ENCODE results near the gene TMEM201.
A peak's percentile ranks its signal among the peaks of the same experiment; 100 is the strongest.
"Not testable (repeated sequence)": the region's sequence is repeated elsewhere in the genome, so short reads cannot be mapped to it uniquely, and the experiment has no call there.

TMEM201 gene, protein sequence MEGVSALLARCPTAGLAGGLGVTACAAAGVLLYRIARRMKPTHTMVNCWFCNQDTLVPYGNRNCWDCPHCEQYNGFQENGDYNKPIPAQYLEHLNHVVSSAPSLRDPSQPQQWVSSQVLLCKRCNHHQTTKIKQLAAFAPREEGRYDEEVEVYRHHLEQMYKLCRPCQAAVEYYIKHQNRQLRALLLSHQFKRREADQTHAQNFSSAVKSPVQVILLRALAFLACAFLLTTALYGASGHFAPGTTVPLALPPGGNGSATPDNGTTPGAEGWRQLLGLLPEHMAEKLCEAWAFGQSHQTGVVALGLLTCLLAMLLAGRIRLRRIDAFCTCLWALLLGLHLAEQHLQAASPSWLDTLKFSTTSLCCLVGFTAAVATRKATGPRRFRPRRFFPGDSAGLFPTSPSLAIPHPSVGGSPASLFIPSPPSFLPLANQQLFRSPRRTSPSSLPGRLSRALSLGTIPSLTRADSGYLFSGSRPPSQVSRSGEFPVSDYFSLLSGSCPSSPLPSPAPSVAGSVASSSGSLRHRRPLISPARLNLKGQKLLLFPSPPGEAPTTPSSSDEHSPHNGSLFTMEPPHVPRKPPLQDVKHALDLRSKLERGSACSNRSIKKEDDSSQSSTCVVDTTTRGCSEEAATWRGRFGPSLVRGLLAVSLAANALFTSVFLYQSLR

GRCh38 chr1:9588551-9589143 lies at the start of gene TMEM201:
TSS of gene TMEM201 (plus strand) at chr1:9588911. CDS start at chr1:9588931, 20 bp downstream.
- peak; percentile 92 for DNase-seq (ENCODE audit: low read depth)

GRCh38 chr1:9539165-9539828 lies 49.4 kb upstream of the TMEM201 start, which contains the start of gene SLC25A33:
TSS of gene SLC25A33 (plus strand) at chr1:9539465. CDS start at chr1:9539692, 227 bp downstream.
- peak; percentile 96 for DNase-seq (ENCODE audit: low read depth)

- peak; percentile 74 for DNase-seq (ENCODE audit: low read depth)
Measured at GRCh38 chr1:9539829-9540550, 48.7 kb upstream of the TMEM201 start.

- peak; percentile 30 for DNase-seq (ENCODE audit: low read depth)
Measured at GRCh38 chr1:9542430-9542829, 46.3 kb upstream of the TMEM201 start.

- no peak for DNase-seq (ENCODE audit: low read depth)
Measured at GRCh38 chr1:9544926-9545325, 43.8 kb upstream of the TMEM201 start.

- DNase-seq (ENCODE audit: low read depth), result no peak
Measured at GRCh38 chr1:9549955-9550546, 38.7 kb upstream of the TMEM201 start.

DNA sequence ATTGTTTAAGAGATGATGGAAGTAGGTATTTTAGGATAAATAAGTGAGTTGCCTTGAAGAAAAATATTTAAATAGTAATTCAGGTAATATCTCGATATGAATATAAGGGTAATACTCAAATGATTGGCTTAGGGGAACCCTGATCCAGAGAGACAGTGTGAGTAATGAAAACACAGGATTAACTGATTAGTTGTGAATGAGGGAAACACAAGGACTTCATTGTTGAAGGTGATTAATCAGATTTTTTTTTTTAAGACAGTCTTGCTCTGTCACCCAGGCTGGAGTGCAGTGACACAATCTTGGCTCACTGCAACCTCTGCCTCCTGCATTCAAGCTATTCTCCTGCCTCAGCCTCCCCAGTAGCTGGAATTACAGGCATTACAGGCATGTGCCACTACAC lies 36.7 kb upstream of the TMEM201 start:
- DNase-seq (ENCODE audit: low read depth), result peak; percentile 13

GRCh38 chr1:9553736-9554144 lies 35.0 kb upstream of the TMEM201 start:
- no peak for DNase-seq (ENCODE audit: low read depth)

DNA sequence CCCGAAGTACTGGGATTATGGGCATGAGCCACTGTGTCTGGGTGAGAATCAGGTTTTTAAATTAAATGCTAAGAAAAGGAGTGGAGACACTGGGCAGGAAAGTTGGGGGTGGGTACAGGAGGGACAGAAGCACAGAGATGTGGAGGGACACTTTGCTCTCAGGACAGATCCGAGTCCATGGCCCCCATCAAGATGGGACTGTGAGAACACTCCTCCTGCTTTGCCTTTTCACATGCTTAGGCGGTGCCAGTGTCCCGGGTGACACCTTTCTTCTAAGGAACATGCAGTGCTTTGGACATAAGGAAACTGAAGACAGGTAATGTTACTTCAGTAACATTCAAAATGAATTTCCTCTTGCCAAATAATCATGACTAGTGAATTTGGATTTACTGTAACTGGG lies 32.8 kb upstream of the TMEM201 start:
- no peak for DNase-seq (ENCODE audit: low read depth)

DNA sequence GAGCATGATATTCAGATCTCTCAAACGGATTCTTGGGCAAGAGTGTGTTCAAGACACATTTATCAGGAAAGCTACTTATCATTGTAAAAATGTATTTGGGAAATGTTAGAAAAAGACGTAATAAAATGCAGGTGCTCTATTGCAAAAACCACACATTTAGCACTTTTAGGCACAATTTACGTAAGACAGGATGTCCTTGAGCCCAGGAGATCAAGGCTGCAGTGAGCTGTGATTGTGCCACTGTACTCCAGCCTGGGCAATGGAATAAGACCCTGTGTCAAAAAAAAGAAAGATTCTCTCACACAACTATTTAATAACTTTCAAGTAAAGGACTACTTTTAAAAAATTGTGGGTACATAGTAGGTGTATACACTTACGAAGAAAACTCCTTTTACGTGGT lies 31.1 kb upstream of the TMEM201 start:
- no peak for DNase-seq (ENCODE audit: low read depth)

- no peak for DNase-seq (ENCODE audit: low read depth)
Measured at GRCh38 chr1:9558271-9558945, 30.3 kb upstream of the TMEM201 start.

DNA sequence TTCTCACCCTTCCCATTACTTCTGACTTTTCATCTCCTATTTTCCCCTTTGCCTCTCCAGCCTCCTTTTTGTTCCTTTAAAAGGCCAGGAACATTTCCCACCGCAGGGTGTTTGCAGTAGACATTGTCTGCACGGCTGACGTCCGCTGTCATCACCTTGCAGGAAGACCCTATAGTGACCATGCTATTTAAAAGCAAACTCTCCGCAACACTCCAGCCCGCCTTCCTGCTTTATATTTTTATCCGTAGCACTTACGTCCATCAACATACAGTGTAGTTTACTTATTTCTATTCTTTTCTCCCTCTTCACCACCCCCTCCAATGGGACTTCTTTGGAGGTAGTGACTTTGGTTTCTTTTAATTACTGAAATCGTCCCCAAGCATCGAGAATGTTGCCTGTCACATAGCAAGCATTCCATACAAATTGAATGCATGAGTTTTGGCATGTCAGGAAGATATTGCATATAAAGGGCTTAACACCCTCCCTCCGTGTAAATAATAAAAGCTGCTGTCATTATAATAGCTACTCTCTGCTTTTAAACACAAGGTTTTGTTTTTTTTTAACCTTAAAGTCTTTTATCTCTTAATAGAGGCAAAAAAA lies 29.7 kb upstream of the TMEM201 start:
- no peak for DNase-seq (ENCODE audit: low read depth)

DNA sequence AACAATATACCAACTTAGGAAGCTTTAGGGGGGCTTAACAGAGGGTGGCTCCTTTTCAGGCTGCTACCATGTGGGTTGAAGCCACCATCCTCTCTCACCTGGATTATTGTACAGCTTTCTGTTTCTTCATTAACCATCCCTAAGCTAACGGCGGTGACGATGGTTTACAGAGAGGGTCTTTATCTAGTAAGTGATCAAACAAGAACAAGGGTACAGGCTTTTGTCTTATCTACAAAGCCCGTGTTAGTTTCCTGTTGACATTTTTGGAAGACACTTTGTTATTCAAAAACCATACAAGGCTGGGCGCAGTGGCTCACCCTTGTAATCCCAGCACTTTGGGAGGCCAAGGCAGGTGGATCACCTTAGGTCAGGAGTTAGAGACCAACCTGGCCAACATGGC lies 29.0 kb upstream of the TMEM201 start:
- DNase-seq (ENCODE audit: low read depth), result no peak

DNA sequence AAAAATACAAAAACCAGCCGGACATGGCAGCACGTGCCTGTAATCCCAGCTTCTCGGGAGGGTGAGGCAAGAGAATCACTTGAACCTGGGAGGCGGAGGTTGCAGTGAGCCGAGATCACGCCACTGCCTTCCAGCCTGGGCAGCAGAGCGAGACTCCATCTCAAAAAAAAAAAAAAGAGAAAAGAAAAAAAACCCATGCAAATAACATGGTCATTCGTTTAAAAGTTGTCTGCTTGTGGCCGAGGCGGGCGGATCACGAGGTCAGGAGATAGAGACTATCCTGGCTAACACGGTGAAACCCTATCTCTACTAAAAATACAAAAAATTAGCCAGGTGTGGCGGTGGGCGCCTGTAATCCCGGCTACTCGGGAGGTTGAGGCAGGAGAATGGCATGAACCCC lies 28.6 kb upstream of the TMEM201 start:
- not testable (repeated sequence) for DNase-seq (ENCODE audit: low read depth)

GRCh38 chr1:9561429-9561828 lies 27.3 kb upstream of the TMEM201 start:
- DNase-seq (ENCODE audit: low read depth), result peak; percentile 88

DNA sequence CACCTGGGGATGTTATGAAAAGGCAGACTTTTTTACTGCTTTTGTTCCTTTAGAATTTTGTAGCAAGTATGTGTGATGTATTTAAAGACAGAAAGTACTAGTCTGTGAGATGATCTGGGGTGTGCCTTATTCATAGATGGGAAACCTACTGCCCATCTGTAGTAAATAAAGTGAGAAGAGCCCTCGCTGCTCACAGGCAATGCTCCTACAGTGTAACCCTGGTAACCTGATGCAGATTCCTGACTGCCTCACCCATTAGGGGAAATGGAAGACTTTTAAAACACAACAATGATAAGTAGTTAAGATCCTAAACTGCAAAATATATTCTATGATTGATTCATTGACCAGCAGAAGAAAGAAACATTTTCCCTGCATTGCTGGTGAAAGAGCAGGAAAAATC lies 19.4 kb upstream of the TMEM201 start:
- DNase-seq (ENCODE audit: low read depth), result no peak

DNA sequence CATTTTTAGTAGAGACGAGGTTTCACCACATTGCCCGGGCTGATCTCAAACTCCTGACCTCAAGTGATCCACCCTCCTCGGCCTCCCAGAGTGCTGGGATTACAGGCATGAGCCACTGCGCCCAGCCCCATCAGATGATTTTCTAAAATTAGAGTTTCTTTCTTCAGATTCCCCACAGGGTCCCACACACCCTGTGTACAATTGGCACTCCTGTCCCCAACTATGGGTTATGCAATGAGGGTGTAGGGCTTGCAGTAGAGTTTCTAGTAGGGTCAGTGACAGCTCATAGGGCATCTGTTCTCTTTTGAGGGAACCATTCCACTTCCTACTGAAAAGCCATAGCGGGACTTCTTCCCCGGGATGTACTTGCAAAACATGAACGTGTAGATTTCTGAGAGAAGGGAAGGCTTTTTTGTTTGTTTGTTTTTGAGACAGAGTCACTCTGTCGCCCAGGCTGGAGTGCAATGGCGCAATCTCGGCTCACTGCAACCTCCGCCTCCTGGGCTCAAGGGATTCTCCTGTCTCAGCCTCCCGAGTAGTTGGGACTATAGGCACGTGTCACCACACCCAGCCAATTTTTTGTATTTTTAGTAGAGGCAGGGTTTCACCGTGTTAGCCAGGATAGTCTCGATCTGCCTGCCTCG lies 17.7 kb upstream of the TMEM201 start:
- DNase-seq (ENCODE audit: low read depth), result not testable (repeated sequence)

GRCh38 chr1:9573723-9574122 lies 15.0 kb upstream of the TMEM201 start:
- peak; percentile 44 for DNase-seq (ENCODE audit: low read depth)

DNA sequence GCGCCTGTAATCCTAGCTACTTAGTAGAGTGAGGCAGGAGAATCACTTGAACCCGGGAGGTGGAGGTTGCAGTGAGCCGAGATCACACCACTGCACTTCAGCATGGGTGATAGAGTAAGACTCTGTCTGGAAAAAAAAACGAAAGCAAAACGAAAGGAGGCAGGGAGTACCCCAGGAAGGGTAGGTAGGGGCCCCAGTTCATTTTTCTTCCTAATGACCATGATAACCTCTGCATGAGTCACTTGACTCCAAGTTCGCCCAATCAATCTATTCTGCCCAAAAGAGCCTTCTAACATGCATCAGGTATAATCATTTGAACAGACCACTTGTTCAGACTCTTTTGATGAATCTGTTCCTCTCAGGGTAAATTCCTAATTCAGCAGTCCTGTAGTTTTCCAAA lies 13.2 kb upstream of the TMEM201 start:
- no peak for DNase-seq (ENCODE audit: low read depth)

- no peak for DNase-seq (ENCODE audit: low read depth)
Measured at GRCh38 chr1:9576903-9577302, 11.8 kb upstream of the TMEM201 start.

All from ELR (cell line).